Nephron (organoid): ENCODE measurements around the gene HMCN1.
A peak's percentile ranks its signal among the peaks of the same experiment; 100 is the strongest.

Experiments
- H3K27ac Mint-ChIP-seq, 3 experiments: 2 replicates each; pipeline ENCODE4 v1.8.0; 2020; ENCODE audit warnings: mixed read lengths in 3 of 3, mild to moderate bottlenecking in 2 of 3, moderate library complexity in 1 of 3
- H3K27me3 Mint-ChIP-seq: 2 replicates; pipeline ENCODE4 v1.8.0; 2021; ENCODE audit warnings: low read depth, mild to moderate bottlenecking, moderate library complexity, mixed read lengths
- H3K36me3 Mint-ChIP-seq: 2 replicates; pipeline ENCODE4 v1.8.0; 2020; ENCODE audit warnings: low read depth, mixed read lengths
- H3K4me1 Mint-ChIP-seq: 2 replicates; pipeline ENCODE4 v1.8.0; 2020; ENCODE audit warnings: mixed read lengths
- H3K4me3 Mint-ChIP-seq, 3 experiments: 2 replicates each; pipeline ENCODE4 v1.8.0; 2020; ENCODE audit warnings: mild to moderate bottlenecking in 3 of 3, mixed read lengths in 3 of 3, moderate library complexity in 2 of 3
- H3K9me3 Mint-ChIP-seq: 2 replicates; pipeline ENCODE4 v1.8.0; 2020; ENCODE audit warnings: mixed read lengths
- CTCF ChIP-seq, 3 experiments: fragments of 200-600 bp; sonication (generic); IDR thresholded peaks; one replicate each; pipeline ENCODE4 v1.5.0; 2021; ENCODE audit warnings: antibody characterized with exemption in 3 of 3; ENCODE audit not compliant: unreplicated experiment in 3 of 3

The HMCN1 gene

GRCh38 chr1:185719021-185719420, 15.2 kb upstream of the HMCN1 start:
- TF ChIP-seq CTCF (IDR thresholded peaks at IDR 0.05; ENCODE audit: unreplicated experiment in 3 of 3), result peak in 2 of 3 experiments; percentile 17 to 19
- H3K4me3 Mint-ChIP-seq, result no peak overlapping the region
- peaks cover 1% of the 10 kb centered on the region for H3K9me3 Mint-ChIP-seq
- H3K27ac Mint-ChIP-seq, result no peak overlapping the region
- no peaks in the 10 kb centered on the region for H3K4me1 Mint-ChIP-seq
- H3K27me3 Mint-ChIP-seq, result peaks cover 3% of the 10 kb centered on the region
- H3K36me3 Mint-ChIP-seq, result no peaks in the 10 kb centered on the region

GRCh38 chr1:185720633-185721272, 13.4 kb upstream of the HMCN1 start:
- Mint-ChIP-seq H3K9me3 (no peaks in the 10 kb centered on the region), H3K27ac (no peak overlapping the region), H3K27me3 (peaks cover 3% of the 10 kb centered on the region), H3K4me1 (no peaks in the 10 kb centered on the region), H3K36me3 (no peaks in the 10 kb centered on the region), H3K4me3 (no peak overlapping the region)
- TF ChIP-seq CTCF (IDR thresholded peaks at IDR 0.05; ENCODE audit: unreplicated experiment in 3 of 3), result peak; percentile 49 to 62 (median 62)

- H3K4me3 Mint-ChIP-seq, result no peak overlapping the region
- H3K9me3 Mint-ChIP-seq, result no peaks in the 10 kb centered on the region
- peaks cover 3% of the 10 kb centered on the region for H3K27me3 Mint-ChIP-seq
- H3K4me1 Mint-ChIP-seq, result no peaks in the 10 kb centered on the region
- no peak for TF ChIP-seq CTCF (IDR thresholded peaks at IDR 0.05; ENCODE audit: unreplicated experiment in 3 of 3)
- H3K36me3 Mint-ChIP-seq, result no peaks in the 10 kb centered on the region
- H3K27ac Mint-ChIP-seq, result no peak overlapping the region
Observed at GRCh38 chr1:185721553-185721952, 12.6 kb upstream of the HMCN1 start.

GRCh38 chr1:185722098-185722497, 12.1 kb upstream of the HMCN1 start:
- H3K4me1 Mint-ChIP-seq, result no peaks in the 10 kb centered on the region
- H3K36me3 Mint-ChIP-seq, result no peaks in the 10 kb centered on the region
- TF ChIP-seq CTCF (IDR thresholded peaks at IDR 0.05; ENCODE audit: unreplicated experiment in 3 of 3), result no peak

GRCh38 chr1:185727726-185728125, 6.5 kb upstream of the HMCN1 start:
- Mint-ChIP-seq H3K4me1 (no peaks in the 10 kb centered on the region), H3K9me3 (no peaks in the 10 kb centered on the region), H3K27me3 (peaks cover 3% of the 10 kb centered on the region), H3K4me3 (no peak overlapping the region), H3K27ac (no peak overlapping the region), H3K36me3 (peaks cover 3% of the 10 kb centered on the region)
- no peak for TF ChIP-seq CTCF (IDR thresholded peaks at IDR 0.05; ENCODE audit: unreplicated experiment in 3 of 3)

More at GRCh38 chr1:185722098-185722497, 12.1 kb upstream of the HMCN1 start:
- no peak overlapping the region for H3K4me3 Mint-ChIP-seq
- peaks cover under 1% of the 10 kb centered on the region for H3K27me3 Mint-ChIP-seq
- H3K9me3 Mint-ChIP-seq, result no peaks in the 10 kb centered on the region
- H3K27ac Mint-ChIP-seq, result no peak overlapping the region

GRCh38 chr1:185731446-185731845, 2.7 kb upstream of the HMCN1 start:
- Mint-ChIP-seq H3K27me3 (peaks cover 3% of the 10 kb centered on the region), H3K27ac (no peak overlapping the region), H3K9me3 (no peaks in the 10 kb centered on the region), H3K36me3 (peaks cover 3% of the 10 kb centered on the region), H3K4me3 (no peak overlapping the region), H3K4me1 (peaks cover 25% of the 10 kb centered on the region)
- TF ChIP-seq CTCF (IDR thresholded peaks at IDR 0.05; ENCODE audit: unreplicated experiment in 3 of 3), result no peak
